TTC549 (cell line): ENCODE data around the gene KLK10.

Source experiments
- FAIRE-seq: peaks from 2 replicates; lab custom pipeline; 2012; peaks lifted over from hg19 to GRCh38; lab: Jason Lieb, UNC

KLK10 gene

DNA sequence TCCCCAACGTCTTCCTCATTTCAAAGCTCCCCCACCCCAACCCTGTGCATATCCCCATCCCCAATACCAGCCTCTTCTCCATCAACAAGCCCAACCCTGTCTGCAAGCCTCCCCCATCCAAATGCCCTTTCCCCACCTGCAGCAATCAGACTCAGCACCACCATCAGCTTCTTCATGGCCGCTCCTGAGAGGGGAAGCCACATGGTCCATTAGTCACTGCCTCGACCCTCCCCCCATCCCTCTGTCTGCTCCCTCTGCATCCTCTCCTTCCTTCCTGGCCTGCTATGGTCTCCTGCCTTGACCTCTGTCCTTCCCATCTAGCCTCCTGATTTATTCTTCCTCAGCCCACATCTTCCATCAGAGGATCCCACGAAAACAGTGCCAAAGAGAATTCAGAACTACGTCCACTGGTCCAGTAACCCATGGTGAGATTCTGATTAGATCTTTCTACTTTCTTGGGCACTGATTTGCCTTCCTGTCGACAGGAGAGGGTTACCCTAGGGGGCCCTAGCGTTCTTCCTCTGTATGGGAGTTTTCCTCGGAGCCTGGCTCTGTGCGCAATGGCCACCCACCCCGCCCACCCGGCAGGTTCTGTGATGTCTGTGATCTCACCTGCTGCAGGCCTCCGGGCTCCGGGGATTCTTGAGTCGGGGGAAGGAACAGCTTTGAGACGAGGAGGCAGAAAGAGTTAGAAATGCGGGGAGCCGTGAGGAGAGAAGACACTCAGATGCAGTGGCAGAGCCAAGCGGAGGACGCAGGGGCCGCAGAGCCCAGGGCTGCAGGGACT lies 51.4 kb downstream of the KLK10 start:
- no peak for FAIRE-seq

GRCh38 chr19:50964266-50964665 lies 55.2 kb downstream of the KLK10 start:
- FAIRE-seq, result no peak

- FAIRE-seq, result no peak
Observed at GRCh38 chr19:50963381-50963780, 56.1 kb downstream of the KLK10 start.
